Transverse colon (tissue), 4 donors: Measurements from ENCODE around the gene CRIP2.

Source experiments
- CTCF ChIP-seq, 5 experiments: fragments of 200-600 bp in 3 of 5; fragments of 450-650 bp in 2 of 5; sonication (generic) in 3 of 5; IDR thresholded peaks; 1 replicate in 2 of 5; 2 replicates in 3 of 5; pipeline ENCODE4 v1.5.1; 2016 to 2017; ENCODE audit warnings: antibody characterized with exemption in 5 of 5, inconsistent platforms in 3 of 5, mild to moderate bottlenecking in 2 of 5, moderate library complexity in 1 of 5
- POLR2AphosphoS5 ChIP-seq, 3 donors: sonication (generic); formaldehyde crosslinking; IDR thresholded peaks; one replicate each; pipeline ENCODE4 v1.6.1; 2016; ENCODE audit warnings: antibody characterized with exemption in 3 of 3

- TF ChIP-seq CTCF (IDR thresholded peaks at IDR 0.05) (no peak), POLR2AphosphoS5 (IDR thresholded peaks at IDR 0.05) (no peak)
Observed at GRCh38 chr14:105447651-105448640, 26.7 kb upstream of the CRIP2 start.
